MCF 10A (cell line): ENCODE data around the gene SPON1. TPM values are rescaled to one million over a fixed set of nuclear protein-coding genes. Genes with fewer than 3 reads are reported as not detected.
"Not testable (repeated sequence)": the region's sequence is repeated elsewhere in the genome, so short reads cannot be mapped to it uniquely, and the experiment has no call there.

ENCODE experiments used
- BruUV-seq: library from RNA; stranded (reverse); fragments of 400-500 nt; replicated peaks from 2 replicates; lab custom pipeline; 2021; lab: Mats Ljungman, UMichigan
- CTCF ChIA-PET: fragments of 300-600 bp; sonication (Branson Sonifier 250); formaldehyde crosslinking; extraction: SDS; loops from one replicate; lab custom pipeline; 2021; ENCODE audit warnings: antibody characterized with exemption, inconsistent platforms; lab: Yijun Ruan, JAX
- POLR2A ChIA-PET: fragments of 300-600, 350-650 bp; sonication (Branson Sonifier 250); formaldehyde crosslinking; extraction: SDS; loops from one replicate; lab custom pipeline; 2020; ENCODE audit warnings: antibody characterized with exemption, inconsistent platforms; lab: Yijun Ruan, JAX
- DNase-seq: peaks from one replicate; pipeline ENCODE4 v3.0.0-alpha.2; 2018; ENCODE audit not compliant: unreplicated experiment
- H3K27ac Mint-ChIP-seq: one replicate; pipeline ENCODE4 v1.8.0; 2022; ENCODE audit warnings: mild to moderate bottlenecking, low read depth, mixed read lengths; ENCODE audit not compliant: unreplicated experiment
- H3K27me3 Mint-ChIP-seq: one replicate; pipeline ENCODE4 v1.8.0; 2022; ENCODE audit warnings: mixed read lengths; ENCODE audit not compliant: insufficient read depth, unreplicated experiment
- H3K36me3 Mint-ChIP-seq: one replicate; pipeline ENCODE4 v1.8.0; 2022; ENCODE audit warnings: mild to moderate bottlenecking, moderate library complexity, mixed read lengths; ENCODE audit not compliant: insufficient read depth, unreplicated experiment
- H3K4me1 Mint-ChIP-seq: one replicate; pipeline ENCODE4 v1.8.0; 2022; ENCODE audit warnings: mixed read lengths; ENCODE audit not compliant: insufficient read depth, unreplicated experiment
- H3K4me3 Mint-ChIP-seq: one replicate; pipeline ENCODE4 v1.8.0; 2022; ENCODE audit warnings: mild to moderate bottlenecking, moderate library complexity, mixed read lengths; ENCODE audit not compliant: unreplicated experiment
- H3K9me3 Mint-ChIP-seq: one replicate; pipeline ENCODE4 v1.8.0; 2022; ENCODE audit warnings: mixed read lengths; ENCODE audit not compliant: unreplicated experiment
- CTCF ChIP-seq: fragments of 200-600 bp; IDR thresholded peaks from one replicate; pipeline ENCODE4 v1.8.0; 2022; ENCODE audit warnings: antibody characterized with exemption, mild to moderate bottlenecking; ENCODE audit not compliant: unreplicated experiment
- intact Hi-C: fragments of 100-400 bp; cut with micrococcal nuclease; formaldehyde crosslinking; loops from 2 replicates; pipeline ENCODE4 v1.14.1; 2022
- total RNA-seq: library from RNA; stranded (reverse); gene quantifications from 2 replicates; pipeline ENCODE4 v1.2.3, GENCODE V29; 2022

The SPON1 gene
- total RNA-seq, 1 experiment from 2014 or later, result not detected

- no TSS peak for BruUV-seq
- no peak overlapping the region for H3K4me3 Mint-ChIP-seq
- H3K27me3 Mint-ChIP-seq, result peaks cover 47% of the 10 kb centered on the region
- intact Hi-C loops, result no loop called here
- H3K27ac Mint-ChIP-seq, result no peak overlapping the region
- H3K4me1 Mint-ChIP-seq, result no peaks in the 10 kb centered on the region
- no peak for DNase-seq
- CTCF ChIA-PET, result interaction anchor here (0.7 kb wide), 1 partner anchor 9 kb away, joined by 4 read pairs; no protein-coding TSS in a partner anchor
- H3K36me3 Mint-ChIP-seq, result no peaks in the 10 kb centered on the region
- no peaks in the 10 kb centered on the region for H3K9me3 Mint-ChIP-seq
- TF ChIP-seq CTCF, result no peak
- POLR2A ChIA-PET, result interaction anchor here (0.7 kb wide), 1 partner anchor 280 kb away, joined by 3 read pairs; no protein-coding TSS in a partner anchor
Observed at GRCh38 chr11:14089690-14090462, 127.4 kb downstream of the SPON1 start.

GRCh38 chr11:14090631-14091030, 128.1 kb downstream of the SPON1 start:
- H3K36me3 Mint-ChIP-seq, POLR2A ChIA-PET, H3K27ac Mint-ChIP-seq, H3K4me3 Mint-ChIP-seq, BruUV-seq, H3K4me1 Mint-ChIP-seq, DNase-seq, H3K9me3 Mint-ChIP-seq, intact Hi-C loops: not testable (repeated sequence)
- H3K27me3 Mint-ChIP-seq, result peaks cover 40% of the 10 kb centered on the region
- CTCF ChIA-PET, result interaction anchor here (0.7 kb wide), 1 partner anchor 8 kb away, joined by 4 read pairs; no protein-coding TSS in a partner anchor

- CTCF ChIA-PET, result interaction anchor here (0.6 to 1.4 kb wide), 2 partner anchors 56 to 341 kb away, joined by 3 read pairs; no protein-coding TSS in a partner anchor
- POLR2A ChIA-PET, result interaction anchor here (1.0 kb wide), 1 partner anchor 11 kb away, joined by 4 read pairs; no protein-coding TSS in a partner anchor
- intact Hi-C loops, result no loop called here
- no peaks in the 10 kb centered on the region for H3K9me3 Mint-ChIP-seq
- H3K27me3 Mint-ChIP-seq, result peaks cover 15% of the 10 kb centered on the region
- DNase-seq, result peak; percentile 51
- no peak overlapping the region for H3K27ac Mint-ChIP-seq
- TF ChIP-seq CTCF, result no peak
- H3K36me3 Mint-ChIP-seq, result no peaks in the 10 kb centered on the region
- BruUV-seq, result no TSS peak
- H3K4me3 Mint-ChIP-seq, result no peak overlapping the region
- H3K4me1 Mint-ChIP-seq, result peaks cover 5% of the 10 kb centered on the region
Observed at GRCh38 chr11:14093065-14093464, 130.5 kb downstream of the SPON1 start.

GRCh38 chr11:14094481-14095037, 132.0 kb downstream of the SPON1 start:
- Mint-ChIP-seq H3K27ac (no peak overlapping the region), H3K9me3 (no peaks in the 10 kb centered on the region), H3K27me3 (peaks cover under 1% of the 10 kb centered on the region), H3K36me3 (no peaks in the 10 kb centered on the region), H3K4me3 (no peak overlapping the region), H3K4me1 (peaks cover 5% of the 10 kb centered on the region)
- ChIA-PET CTCF (interaction anchor here (0.6 to 0.8 kb wide), 2 partner anchors 40 to 54 kb away, joined by 3 read pairs; no protein-coding TSS in a partner anchor), POLR2A (interaction anchor here (0.5 kb wide), 1 partner anchor 119 kb away, joined by 3 read pairs; no protein-coding TSS in a partner anchor)
- DNase-seq, result no peak
- BruUV-seq, result no TSS peak
- intact Hi-C loops, result no loop called here
- no peak for TF ChIP-seq CTCF
